T-helper 22 cell (primary cell): ENCODE data around the gene HSD11B1.

ENCODE experiments used
- DNase-seq: peaks from one replicate; pipeline ENCODE4 v3.0.0-alpha.2; 2020; ENCODE audit warnings: low read depth

The HSD11B1 gene

DNA sequence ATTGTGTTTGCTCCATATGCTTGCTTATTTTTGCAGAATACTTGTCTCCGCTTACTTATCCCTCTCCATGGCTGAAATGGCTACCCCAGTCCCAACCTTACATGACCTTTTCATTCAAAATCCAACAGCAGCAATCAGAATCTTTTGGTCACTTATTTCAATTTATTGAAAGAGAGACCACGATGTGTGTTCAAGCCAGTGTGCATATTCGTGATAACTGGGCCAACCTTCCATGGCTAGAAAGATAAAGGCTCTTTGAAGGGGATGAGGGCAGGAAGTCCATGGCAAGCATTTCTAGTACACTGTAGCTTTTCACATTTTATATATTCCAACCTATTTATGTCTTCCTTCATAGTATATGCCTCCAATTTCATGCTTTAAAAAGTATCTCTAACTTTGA lies 23.1 kb downstream of the HSD11B1 start:
- no peak for DNase-seq

DNA sequence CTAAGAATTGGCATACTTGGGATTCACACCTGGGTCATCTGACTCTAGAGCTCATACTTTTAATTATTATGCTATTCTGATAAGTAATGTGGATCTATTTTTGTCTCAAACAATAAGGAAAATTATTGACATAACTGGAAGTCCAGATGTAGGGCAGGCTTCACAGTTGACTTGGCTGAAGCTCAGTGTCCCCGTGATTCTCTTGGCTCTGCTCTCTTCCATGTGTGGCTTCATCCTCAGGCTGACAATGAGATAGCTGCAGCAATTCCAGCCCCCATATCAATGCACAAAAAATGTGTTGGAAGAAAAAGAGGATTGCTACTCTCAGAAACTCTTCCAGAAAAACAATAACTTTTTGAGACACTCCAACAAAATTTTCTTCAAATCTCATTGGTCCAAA lies 23.8 kb downstream of the HSD11B1 start:
- DNase-seq, result no peak

DNA sequence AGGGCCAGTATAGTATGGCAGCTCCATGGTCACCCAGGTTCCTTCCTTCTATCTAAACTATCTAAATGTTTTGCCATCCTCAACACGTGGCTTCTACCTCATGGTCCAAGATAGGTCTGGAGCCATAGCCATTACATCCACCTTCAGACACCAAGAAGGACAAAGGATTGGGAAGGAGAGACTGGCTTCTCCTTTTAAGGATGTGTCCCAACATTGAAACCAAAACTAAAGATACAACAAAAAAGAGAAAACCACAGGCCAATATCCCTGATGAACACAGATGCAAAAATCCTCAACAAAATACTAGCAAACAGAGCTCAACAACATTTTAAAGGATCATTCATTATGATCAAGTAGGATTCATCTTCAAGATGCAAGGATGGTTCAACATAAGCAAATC lies 24.8 kb downstream of the HSD11B1 start:
- DNase-seq, result no peak

DNA sequence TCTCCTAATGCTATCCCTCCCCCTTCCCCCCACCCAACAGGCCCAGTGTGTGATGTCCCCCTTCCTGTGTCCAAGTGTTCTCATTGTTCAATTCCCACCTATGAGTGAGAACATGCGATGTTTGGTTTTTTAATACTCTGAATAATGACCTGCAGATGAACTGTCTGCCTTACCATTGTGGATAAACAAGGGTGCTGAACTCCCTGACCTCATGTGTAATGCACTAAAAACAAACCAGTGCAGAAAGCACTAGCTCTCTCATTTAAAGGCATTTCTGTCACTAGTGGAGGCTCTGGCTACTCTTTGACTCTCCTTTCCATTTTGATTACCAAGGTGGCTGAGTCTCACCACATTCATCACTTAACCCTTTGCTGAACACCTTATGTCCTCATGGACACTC lies 28.1 kb downstream of the HSD11B1 start:
- DNase-seq, result no peak

DNA sequence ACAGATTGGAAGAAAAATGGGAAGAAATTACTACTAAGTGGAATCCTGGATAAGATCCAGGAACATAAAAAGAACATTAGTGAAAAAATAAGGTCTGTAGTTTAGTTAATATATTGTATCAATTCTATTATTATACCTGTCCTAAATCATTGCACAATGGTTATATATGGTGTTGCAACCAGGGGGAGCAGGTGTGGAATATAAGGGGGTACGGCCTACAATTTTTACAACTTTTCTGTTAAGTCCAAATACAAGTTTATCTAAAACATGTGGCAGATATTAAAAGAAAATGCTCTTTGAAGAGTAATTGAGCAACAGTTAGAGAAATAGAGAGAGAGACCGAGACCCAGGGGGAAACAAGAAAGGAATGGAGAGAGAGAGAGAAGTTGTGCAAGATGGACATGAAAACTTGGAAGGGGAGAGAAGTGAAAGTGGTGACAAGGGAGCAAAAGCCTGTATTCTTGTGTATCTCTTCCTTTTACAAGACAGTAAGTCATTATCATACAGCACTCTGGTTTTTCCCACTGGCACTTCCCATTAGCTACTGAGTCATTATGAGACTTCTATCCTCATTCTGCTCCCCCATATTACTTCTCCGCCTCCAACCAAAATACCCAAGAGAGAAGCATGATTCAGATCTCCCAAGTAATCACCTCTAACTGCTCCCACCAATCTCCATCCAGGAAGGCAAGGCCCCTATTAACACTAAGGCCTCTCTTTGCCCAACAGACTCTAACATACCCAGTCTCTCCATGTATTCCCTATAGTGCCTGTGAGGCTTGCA lies 29.0 kb downstream of the HSD11B1 start:
- no peak for DNase-seq

DNA sequence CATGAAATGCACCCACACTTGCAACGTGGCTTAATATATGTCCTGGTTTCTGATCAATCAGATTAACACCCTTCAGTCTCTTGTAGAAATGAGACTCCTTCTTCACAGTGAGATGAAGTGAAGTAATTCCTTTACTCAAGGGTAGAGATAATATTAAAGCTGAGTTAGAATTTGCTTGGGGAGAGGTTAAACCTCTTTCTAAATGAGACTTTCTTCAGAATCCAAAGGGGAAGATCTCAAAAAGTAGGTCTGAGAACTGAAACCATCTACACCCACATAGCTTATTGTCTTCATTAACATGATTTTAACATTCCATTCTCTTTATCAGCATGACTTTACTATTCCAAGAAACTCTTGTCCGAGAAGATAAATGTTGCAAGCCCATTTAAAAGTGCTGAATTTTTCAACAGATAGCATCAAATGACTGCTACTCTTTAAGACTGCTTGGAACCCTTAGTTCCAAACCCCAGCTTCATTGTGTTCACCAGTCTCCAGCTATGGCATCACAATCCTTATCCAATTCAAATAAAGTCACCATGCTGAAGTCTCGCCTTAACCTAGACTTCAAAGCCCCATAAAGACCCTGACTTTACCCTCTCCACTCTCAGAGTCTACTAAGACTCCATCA lies 32.0 kb downstream of the HSD11B1 start:
- DNase-seq, result no peak

DNA sequence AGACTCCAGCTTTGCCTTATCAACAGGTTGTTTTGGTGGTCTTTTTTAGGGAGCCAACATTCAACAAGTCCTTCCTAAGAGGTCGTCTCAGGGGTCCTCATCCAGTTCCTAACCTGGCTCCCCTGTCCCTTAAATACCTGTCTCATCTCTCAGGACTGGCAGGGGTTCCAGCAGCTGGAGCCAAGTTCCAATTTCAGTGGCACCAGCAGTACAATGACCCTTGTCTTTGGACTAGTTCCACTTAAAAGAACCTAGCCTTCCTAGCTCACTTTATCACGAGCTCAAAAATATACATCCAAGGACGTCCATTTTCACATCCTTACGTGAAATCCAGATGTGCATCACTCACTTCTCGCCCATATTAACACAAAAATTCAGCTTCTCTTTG lies 32.5 kb downstream of the HSD11B1 start:
- DNase-seq, result no peak

DNA sequence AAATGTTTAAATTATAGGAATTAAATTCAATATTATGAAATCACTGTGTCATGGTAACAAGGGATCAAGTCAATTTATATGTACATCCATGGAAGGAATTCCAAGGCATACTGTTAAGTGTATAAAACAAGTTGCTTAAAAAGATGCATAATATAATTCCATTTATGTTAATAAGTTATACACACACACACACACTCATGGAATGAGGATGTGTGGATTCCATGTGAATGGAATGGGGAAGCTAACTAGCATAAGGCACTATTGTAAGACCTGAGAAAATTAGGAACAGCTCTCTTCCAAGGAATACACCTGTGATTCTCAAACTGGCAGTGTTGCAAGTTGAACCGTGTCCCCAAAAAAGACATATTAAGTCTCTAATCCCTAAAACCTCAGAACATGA lies 33.6 kb downstream of the HSD11B1 start:
- DNase-seq, result no peak

DNA sequence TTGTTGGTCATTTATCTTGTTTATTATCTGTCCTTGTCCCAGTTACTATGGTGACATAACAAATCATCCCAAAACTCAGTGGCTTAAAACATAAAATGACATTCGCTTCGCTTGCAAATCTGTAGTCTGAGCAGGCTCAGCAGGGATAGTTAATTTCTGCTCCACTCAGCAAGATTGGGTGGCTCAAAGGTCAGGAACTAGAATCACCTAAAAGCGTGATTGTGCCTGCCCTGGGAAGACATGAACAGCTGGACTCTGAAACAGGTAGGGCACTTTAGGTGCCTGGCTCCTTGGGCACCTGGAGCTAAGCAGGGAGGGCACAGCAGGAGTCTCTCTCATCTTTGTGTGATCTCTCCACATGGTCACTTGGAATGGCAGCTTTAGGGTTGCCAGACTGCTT lies 36.5 kb downstream of the HSD11B1 start:
- no peak for DNase-seq

DNA sequence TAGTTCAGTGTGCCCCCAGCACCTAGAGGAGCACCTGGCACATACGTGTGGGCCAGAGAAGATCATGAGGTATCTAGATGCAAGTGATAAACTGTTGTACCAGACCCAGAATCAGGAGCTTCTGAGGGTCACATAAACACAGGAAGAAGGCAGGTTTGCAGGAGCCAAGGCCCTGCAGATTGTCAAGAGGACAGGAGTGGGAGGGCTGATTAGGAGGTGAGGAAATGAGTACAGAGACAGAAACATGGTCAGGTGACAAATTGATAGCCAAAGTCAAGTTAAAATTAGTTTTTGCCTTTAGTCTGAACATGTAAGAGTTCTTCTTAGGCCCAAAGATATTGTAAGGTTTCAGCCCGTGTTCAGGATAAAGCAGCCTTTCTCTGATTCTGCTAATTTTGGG lies 37.2 kb downstream of the HSD11B1 start:
- no peak for DNase-seq

DNA sequence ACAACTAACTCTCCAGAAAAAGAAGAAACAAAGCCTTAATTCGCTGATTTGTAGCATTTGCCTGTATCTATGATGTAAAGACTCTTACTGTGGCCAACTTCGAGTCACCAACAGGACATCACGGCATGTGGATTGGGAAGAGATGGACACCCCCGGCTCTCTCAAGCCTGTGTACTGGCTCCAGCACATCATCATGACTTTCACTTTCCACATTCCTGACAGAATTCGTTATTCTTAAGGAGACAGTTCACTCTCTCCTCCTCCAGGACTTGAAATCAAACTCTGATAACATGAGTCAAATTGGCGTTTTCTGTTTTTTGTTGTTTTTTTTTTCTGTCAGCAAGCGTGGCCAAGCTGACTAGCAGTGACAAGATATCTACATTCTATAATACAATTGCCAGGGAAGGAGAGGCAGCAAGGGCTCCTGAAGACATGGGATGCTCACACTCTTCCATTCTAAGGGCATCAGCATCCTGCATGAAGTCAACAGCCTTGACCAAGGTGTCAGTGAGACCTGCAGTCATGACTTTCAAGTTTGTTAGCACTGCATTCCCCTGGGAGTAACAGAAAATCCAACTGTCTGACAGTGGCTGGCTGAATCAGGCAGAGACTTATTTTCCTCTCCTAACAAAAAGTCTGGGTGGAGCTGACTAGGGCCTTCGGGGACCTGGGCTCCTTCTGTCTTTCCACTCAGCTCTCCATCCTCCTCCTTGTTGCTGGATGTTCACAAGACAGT lies 37.9 kb downstream of the HSD11B1 start:
- no peak for DNase-seq

DNA sequence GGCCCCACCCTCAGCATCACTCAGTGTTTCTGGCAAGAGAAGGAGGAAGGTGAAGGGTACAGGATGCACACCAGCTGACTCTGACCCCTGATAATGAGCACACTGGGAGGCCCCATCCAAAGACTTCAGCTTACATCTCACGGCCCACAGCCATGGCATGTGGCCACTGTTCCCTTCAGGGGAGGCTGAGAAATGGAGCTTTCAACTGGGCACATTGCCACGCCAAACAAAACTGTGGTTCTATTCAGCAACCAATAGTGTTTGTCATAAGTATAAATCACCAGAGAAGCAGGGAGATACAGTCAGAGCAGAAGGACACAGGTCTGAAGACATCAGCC lies 38.5 kb downstream of the HSD11B1 start:
- no peak for DNase-seq

DNA sequence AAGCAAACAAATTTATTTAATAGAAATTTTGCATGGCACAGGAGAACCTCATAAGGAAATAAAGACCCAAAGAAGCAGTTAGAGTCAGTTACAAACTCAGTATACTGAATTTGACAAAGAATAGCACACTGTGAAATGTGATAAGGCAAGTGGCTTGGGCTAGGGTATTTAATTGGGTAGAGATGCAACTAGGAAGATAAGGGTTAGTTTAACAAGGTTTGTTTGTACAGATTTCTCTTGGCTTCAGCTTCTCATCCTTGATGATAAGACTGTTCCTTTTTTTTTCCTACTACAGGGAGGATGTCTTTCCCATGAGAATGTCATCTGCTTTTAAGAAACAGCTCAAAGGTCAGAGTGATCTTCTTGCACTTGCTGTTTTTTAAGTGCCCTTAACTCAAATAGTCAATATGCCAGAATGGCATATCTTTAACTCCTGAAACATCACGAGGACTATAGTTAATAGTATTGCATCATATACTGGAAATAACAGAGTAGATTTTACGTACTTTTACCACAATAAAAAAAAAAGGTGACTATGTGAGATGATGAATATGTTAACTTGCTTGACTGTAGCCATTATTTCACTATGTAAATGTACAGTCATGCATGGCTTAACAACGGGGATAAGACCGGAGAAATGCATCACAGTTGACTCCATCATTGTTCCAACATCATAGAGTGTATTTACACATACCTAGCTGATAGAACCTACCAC lies 42.0 kb downstream of the HSD11B1 start:
- DNase-seq, result no peak

DNA sequence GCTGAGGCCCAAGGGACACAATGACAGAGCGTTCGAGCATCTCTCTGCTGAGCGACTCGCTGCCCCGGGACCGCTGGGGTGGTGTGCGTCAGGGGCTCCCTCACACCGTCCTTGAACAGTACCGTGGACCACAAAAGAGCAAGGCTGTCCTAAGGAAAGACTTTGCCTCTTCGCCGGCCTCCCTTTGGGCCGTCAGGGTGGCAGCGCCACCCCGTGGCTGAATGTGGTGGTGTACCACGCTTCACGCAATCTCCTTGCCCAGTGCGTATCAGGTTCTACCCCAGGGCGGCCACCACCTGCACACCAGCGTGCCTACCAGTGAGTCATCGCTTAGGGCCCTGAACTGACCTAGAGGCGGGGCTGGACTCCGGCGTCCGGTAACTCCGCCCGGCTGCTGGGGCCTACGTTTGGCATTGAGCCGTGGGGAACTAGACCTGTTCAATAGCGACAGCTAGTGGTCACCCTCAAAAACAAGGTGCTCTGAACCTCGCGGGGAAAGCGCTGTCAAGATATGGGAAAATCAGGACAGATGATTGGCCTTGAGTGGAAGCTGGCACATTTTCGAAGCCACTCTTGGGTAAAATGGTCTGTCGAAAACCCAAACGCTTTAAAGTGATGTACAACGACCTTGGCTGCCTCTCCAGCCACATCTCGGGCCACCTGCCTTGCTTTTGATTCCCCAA lies 43.1 kb downstream of the HSD11B1 start:
- DNase-seq, result peak; percentile 73

DNA sequence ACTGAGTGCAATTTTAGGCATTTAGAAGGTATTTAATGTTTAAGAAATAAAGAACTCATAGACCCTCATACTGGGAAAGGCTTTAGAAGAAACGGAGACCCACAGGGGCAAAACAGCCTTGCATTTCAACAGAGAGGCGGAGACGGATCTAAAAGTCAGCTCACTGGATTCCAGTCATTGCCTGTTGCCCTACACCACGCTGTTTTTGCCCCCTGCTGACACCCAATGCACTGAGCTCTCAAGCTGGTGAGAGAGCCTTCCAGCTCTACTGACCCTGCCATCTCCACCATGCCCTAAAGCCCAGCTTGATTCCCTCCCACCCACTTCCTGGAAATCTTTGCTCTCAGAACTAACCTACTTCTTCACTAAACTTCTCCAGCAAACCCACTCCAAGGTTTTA lies 44.0 kb downstream of the HSD11B1 start:
- no peak for DNase-seq

DNA sequence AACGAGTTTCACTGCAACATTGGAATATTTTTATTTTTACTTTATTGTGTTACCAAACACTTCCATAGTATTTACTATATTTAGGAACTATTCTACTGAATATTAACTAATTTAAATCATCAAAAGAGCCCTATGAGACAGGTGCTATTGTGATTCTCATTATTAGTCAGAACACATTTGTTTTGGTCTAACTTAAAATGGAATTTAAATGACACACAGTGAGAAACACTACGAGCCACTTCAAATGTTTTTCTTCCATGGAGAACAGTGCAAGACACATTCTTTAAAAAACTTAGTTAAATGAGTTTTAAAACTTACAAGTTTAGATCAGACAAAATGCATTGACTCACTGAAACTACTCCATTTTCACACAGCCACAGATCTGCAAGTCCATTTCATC lies 44.6 kb downstream of the HSD11B1 start:
- DNase-seq, result no peak

DNA sequence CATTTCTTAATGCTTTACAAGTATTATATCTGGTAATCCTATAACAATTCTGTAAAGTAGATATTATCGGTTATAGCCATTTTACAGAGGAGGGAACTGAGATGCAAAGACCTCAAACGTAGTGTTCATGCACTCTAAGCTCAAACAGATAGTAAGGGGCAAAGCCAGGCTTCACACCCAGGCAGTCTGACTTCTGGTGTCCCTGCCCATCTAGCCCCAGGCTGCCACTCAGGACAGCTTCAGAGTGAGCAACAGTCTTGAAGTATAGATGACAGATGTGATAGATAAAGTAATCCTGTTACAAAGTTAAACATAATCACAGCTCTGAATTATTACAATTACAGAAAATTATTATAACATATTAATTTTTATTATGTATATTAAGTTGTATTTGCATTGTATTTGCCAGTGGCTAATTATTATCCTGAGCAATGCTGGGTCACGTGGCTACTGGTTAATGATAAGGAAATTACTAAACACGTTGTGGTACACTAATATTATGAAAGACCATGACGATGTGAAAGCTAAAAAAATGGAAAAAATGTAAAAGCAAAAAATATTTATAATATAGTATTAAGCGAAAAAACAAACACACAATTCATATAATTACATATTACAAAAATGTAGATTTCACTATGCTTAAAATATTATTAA lies 45.2 kb downstream of the HSD11B1 start:
- DNase-seq, result no peak

DNA sequence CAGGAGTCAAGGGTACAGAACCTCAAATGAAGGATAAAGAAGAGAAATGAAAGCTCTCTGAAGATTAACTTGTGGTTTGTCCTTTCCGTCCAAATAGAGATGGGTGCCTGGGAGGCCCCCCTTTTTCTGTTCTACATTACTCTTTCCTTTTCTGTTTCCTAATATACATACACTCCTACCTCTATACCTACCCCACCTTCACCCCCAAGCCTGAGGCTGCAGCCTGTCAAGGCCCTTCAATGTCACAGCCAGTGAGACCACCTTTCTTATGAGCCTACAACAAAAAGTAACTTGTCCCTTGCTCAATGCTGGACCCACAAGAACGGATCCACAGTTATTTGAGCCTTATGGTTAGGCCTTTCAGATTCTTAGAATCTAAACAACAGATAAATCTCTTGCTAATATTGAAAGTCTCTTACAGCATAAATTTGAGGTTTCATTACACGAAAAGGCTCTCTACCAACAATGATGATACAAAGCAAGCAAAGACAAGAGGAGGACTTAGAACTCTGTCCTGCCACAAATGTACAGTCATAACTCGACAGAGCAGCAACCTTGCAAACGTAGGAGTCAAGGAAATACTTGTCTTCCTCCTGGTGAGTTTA lies 47.1 kb downstream of the HSD11B1 start:
- peak; percentile 4 for DNase-seq

DNA sequence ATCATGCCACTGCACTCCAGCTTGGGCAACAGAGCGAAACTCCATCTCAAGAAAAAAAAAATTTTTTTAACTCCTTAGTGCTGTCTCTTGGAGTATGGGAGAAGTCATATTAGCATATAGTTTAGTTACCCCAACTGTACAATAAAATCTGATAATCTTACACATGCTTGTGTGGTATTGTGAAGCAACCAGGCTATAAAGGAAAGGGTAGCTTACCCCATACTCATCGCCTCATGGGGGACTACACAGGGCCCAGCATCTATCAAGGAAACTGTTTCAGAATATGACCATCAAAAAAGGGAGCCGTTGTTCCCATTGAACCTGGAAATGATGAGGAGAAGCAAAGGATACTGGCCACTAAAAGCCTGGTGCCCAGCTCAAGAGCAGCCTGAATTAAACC lies 48.2 kb downstream of the HSD11B1 start:
- no peak for DNase-seq

DNA sequence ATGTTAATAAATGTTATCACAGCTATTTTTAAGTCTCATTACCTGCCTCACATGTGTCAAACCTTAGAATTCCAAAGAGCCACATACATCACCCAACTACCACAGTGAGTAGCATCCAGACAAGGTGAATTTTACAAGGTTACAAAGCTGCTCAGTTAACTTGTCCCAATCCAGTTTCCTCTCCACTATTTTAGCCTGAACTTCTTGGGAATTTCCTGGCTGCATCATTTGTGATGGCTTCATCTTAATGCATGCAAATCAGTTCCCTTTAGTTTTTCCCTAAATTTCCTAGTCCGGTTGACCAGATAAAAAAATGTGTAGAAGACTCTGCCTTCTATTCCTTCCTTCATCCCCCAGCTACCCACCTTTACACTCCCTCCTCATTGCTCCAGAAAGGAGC lies 50.6 kb downstream of the HSD11B1 start:
- DNase-seq, result no peak

DNA sequence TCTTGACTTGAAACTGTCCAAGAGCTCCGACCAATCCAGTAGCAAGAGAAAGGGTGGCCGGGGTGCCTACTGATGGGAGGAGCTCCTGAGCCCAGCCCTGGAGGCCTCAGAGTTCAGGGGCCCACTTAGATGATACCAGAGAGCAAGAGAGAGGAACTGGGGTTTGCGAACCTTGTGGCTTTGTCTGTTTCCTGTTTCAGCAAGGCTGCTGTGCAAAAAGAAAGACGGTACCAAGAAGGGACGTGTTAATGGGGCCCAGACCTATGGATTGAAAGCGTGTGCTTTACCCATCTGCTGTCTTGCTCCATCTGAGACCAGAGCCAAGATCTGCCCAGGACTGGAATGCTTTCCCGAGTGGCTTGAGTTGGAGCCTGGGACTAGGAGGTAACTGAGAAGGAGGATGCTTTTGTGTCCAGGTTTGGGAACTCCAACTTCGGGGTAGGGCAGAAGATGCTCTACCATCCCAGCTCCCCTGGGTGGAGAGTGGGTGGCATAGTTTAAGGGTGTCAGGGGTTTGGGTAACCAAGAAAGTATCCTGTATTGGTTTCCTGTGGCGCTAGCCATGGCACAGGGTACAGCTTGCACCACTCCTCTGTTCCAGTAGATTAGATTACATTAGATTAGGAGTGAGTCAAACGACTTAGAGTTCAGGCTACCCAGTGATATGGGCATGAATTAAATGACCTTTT lies 51.4 kb downstream of the HSD11B1 start, which contains the start of gene TRAF3IP3:
Gene TRAF3IP3, plus strand, starts transcription at position 128 of the 689 bp plus-strand sequence. CDS start 3,987 bp downstream, outside the sequence.
- DNase-seq, result peak; percentile 66
